Caco-2 (cell line): ENCODE results near the gene PLA2G4D. TPM values are rescaled to one million over a fixed set of nuclear protein-coding genes. Genes with fewer than 3 reads are reported as not detected.
A peak's percentile ranks its signal among the peaks of the same experiment; 100 is the strongest.

Source experiments
- BruUV-seq: library from RNA; stranded (reverse); fragments of 400-500 nt; replicated peaks from 2 replicates; lab custom pipeline; 2021; lab: Mats Ljungman, UMichigan
- CTCF ChIA-PET: fragments of 300-600 bp; sonication (Branson Sonifier 250); formaldehyde crosslinking; loops from one replicate; lab custom pipeline; 2022; ENCODE audit warnings: antibody characterized with exemption; lab: Charles Lee
- POLR2A ChIA-PET: fragments of 300-600 bp; sonication (Branson Sonifier 250); formaldehyde crosslinking; loops from one replicate; lab custom pipeline; 2022; ENCODE audit warnings: antibody characterized with exemption; lab: Charles Lee
- DNase-seq, 2 experiments: peaks; one replicate each; pipeline versions ENCODE4 v3.0.0 to v3.0.0-alpha.2; 2020 to 2022
- H3K27me3 ChIP-seq: replicated peaks from 2 replicates; pipeline ENCODE4 v1.6.0; 2011; ENCODE audit warnings: low read length; ENCODE audit not compliant: control insufficient read depth, insufficient read depth
- H3K36me3 ChIP-seq: 2 replicates; pipeline ENCODE4 v1.5.1; 2011; ENCODE audit warnings: low read length; ENCODE audit not compliant: control insufficient read depth, insufficient read depth
- H3K4me1 ChIP-seq: fragments of 250-450 bp; sonication (Bioruptor Pico); 2 replicates; pipeline ENCODE4 v1.5.1; 2020; ENCODE audit warnings: mild to moderate bottlenecking
- H3K4me3 ChIP-seq: 2 replicates; pipeline ENCODE4 v1.5.1; 2011; ENCODE audit warnings: low read depth, mild to moderate bottlenecking, control low read depth, low read length
- H3K9me3 ChIP-seq: fragments of 250-450 bp; sonication (Bioruptor Pico); 2 replicates; pipeline ENCODE4 v1.5.1; 2020; ENCODE audit warnings: mild to moderate bottlenecking, moderate library complexity
- H3K27ac Mint-ChIP-seq: one replicate; pipeline ENCODE4 v1.8.0; 2022; ENCODE audit warnings: mixed read lengths; ENCODE audit not compliant: unreplicated experiment
- H3K27me3 Mint-ChIP-seq: one replicate; pipeline ENCODE4 v1.8.0; 2022; ENCODE audit warnings: mixed read lengths; ENCODE audit not compliant: insufficient read depth, unreplicated experiment
- H3K36me3 Mint-ChIP-seq: one replicate; pipeline ENCODE4 v1.8.0; 2022; ENCODE audit warnings: mild to moderate bottlenecking, mixed read lengths; ENCODE audit not compliant: insufficient read depth, unreplicated experiment
- H3K4me1 Mint-ChIP-seq: one replicate; pipeline ENCODE4 v1.8.0; 2022; ENCODE audit warnings: low read depth, mixed read lengths; ENCODE audit not compliant: unreplicated experiment
- H3K4me3 Mint-ChIP-seq: one replicate; pipeline ENCODE4 v1.8.0; 2022; ENCODE audit warnings: mild to moderate bottlenecking, moderate library complexity, mixed read lengths; ENCODE audit not compliant: unreplicated experiment
- H3K9me3 Mint-ChIP-seq: one replicate; pipeline ENCODE4 v1.8.0; 2022; ENCODE audit warnings: mixed read lengths; ENCODE audit not compliant: unreplicated experiment
- intact Hi-C: fragments of 100-400 bp; cut with micrococcal nuclease; formaldehyde crosslinking; loops from one replicate; pipeline ENCODE4 v1.10.0; 2022; ENCODE audit not compliant: unreplicated experiment
- total RNA-seq: library from RNA; stranded (reverse); gene quantifications from 2 replicates; pipeline ENCODE4 v1.2.3, GENCODE V29; 2022
- TF ChIP-seq, protein P1 (sequence below), 2 experiments: fragments of 200-600 bp in 1 of 2; IDR thresholded peaks; 1 replicate in 1 of 2; 2 replicates in 1 of 2; pipeline versions ENCODE4 v1.5.1 to v1.8.0; 2011 to 2022; ENCODE audit warnings: antibody characterized with exemption in 1 of 2, control low read depth in 1 of 2, inconsistent platforms in 1 of 2, low read depth in 1 of 2, low read length in 1 of 2, mild to moderate bottlenecking in 1 of 2, moderate library complexity in 1 of 2; ENCODE audit not compliant: insufficient read depth in 1 of 2, severe bottlenecking in 1 of 2, unreplicated experiment in 1 of 2

The PLA2G4D gene
- total RNA-seq, 1 experiment from 2014 or later, result not detected

DNA sequence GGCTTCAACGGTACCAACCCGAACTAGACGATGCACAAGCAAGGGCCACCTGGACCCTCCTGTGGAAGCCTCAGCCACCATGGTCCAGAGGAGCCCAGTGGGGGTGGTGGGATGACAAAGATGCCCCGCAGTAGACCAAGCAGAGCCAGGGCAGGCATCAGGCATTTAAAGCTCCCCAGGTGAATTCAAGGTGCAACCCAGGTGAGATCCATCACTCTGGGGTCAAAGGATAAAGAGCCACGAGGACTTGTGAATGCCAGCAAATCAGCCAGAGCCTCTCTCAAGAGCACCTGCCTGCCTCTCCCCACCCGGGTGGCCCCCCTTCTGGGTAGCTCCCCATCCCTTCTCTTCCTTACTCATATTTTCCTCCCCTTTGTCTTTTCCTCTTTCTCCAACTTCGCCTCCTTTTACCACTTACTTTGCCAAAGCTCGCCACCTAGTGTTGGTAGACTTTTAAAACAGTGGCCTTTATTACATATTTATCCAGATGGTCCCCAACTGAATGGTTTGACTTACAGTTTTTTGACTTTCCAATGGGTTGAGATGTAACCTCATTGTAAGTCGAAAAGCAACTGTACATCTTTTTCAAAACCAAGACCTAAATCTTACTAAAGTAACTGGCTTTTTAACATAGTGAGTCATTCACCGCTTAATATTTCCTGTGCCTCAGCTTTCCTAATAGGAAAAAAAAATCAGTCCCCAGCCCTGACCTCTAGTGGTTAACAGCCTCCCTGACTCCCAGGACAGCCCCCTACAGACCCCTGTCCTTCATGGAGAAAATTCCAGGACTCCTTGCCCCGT is 43.3 kb upstream of the PLA2G4D start:
- Histone ChIP-seq H3K36me3 (no peaks in the 10 kb centered on the region), H3K4me1 (peaks cover 11% of the 10 kb centered on the region; the same call in 1 of the 2 replicates), H3K9me3 (peaks cover 20% of the 10 kb centered on the region), H3K4me3 (no peak overlapping the region), H3K27me3 (no peaks in the 10 kb centered on the region)
- intact Hi-C loops, result no loop called here
- Mint-ChIP-seq H3K27me3 (no peaks in the 10 kb centered on the region), H3K36me3 (peaks cover 4% of the 10 kb centered on the region), H3K27ac (no peak overlapping the region), H3K4me3 (no peak overlapping the region), H3K9me3 (peaks cover 29% of the 10 kb centered on the region), H3K4me1 (peaks cover 7% of the 10 kb centered on the region)
- POLR2A ChIA-PET, result no interaction called here
- DNase-seq, result peak; percentile 16 to 24
- BruUV-seq, result no TSS peak
- TF ChIP-seq, protein P1, sequence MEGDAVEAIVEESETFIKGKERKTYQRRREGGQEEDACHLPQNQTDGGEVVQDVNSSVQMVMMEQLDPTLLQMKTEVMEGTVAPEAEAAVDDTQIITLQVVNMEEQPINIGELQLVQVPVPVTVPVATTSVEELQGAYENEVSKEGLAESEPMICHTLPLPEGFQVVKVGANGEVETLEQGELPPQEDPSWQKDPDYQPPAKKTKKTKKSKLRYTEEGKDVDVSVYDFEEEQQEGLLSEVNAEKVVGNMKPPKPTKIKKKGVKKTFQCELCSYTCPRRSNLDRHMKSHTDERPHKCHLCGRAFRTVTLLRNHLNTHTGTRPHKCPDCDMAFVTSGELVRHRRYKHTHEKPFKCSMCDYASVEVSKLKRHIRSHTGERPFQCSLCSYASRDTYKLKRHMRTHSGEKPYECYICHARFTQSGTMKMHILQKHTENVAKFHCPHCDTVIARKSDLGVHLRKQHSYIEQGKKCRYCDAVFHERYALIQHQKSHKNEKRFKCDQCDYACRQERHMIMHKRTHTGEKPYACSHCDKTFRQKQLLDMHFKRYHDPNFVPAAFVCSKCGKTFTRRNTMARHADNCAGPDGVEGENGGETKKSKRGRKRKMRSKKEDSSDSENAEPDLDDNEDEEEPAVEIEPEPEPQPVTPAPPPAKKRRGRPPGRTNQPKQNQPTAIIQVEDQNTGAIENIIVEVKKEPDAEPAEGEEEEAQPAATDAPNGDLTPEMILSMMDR (IDR thresholded peaks at IDR 0.05; ENCODE audit: insufficient read depth in 1 of 2, low read depth in 1 of 2, low read length in 1 of 2, severe bottlenecking in 1 of 2, unreplicated experiment in 1 of 2), result peak in 1 of 2 experiments; percentile 18
- CTCF ChIA-PET, result interaction anchor here (0.7 to 1.1 kb wide), 2 partner anchors 19 to 53 kb away, joined by 4 read pairs; no protein-coding TSS in a partner anchor

DNA sequence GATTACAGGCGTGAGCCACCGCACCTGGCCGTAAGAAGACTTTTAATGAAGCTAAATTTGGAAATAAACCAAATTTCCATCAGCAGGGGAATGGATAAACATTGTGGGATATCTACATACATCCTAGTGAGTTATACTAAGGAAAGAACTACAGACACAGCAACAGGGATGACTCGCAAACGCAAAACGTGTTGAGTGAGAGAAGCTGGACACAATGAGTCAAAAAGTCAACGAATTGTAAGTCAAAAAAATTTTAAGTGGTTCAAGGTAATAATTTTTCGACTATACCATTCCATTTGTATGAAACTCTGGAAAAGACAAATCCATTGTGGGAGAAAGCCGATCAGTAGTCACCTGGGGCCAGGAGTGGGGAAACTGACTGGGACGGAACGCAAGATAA is 42.2 kb upstream of the PLA2G4D start:
- Mint-ChIP-seq H3K27ac (no peak overlapping the region), H3K4me3 (no peak overlapping the region), H3K9me3 (peaks cover 29% of the 10 kb centered on the region), H3K36me3 (peaks cover 4% of the 10 kb centered on the region), H3K27me3 (no peaks in the 10 kb centered on the region), H3K4me1 (peaks cover 7% of the 10 kb centered on the region)
- H3K36me3 ChIP-seq, result no peaks in the 10 kb centered on the region
- peaks cover 20% of the 10 kb centered on the region for H3K9me3 ChIP-seq
- ChIA-PET CTCF (no interaction called here), POLR2A (interaction anchor here (0.6 kb wide), 1 partner anchor 9 kb away, joined by 3 read pairs; no protein-coding TSS in a partner anchor)
- H3K27me3 ChIP-seq, result no peaks in the 10 kb centered on the region
- no TSS peak for BruUV-seq
- intact Hi-C loops, result no loop called here
- H3K4me1 ChIP-seq, result peaks cover 11% of the 10 kb centered on the region; the same call in 1 of the 2 replicates
- DNase-seq, result no peak
- TF ChIP-seq, protein P1 (IDR thresholded peaks at IDR 0.05; ENCODE audit: insufficient read depth in 1 of 2, low read depth in 1 of 2, low read length in 1 of 2, severe bottlenecking in 1 of 2, unreplicated experiment in 1 of 2), result no peak
- H3K4me3 ChIP-seq, result no peak overlapping the region

DNA sequence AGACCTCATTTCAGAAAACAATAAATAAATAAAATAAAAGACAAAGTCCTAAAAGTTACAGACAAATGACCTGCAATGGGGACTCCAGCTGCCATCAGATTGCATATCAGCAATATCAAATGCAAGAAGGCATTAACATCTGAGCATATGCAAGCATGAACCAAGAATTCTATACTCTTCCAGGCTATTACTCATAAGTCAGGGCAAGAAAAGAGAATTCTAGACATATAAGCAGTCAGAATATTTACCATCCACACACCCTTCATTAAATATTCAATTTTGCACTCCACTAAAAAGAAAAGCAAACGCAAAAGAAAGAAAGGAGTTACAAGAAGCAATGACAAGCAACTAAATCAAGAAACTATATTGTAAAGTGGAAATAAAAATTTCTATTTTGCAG is 41.0 kb upstream of the PLA2G4D start:
- H3K9me3 ChIP-seq, result peaks cover 20% of the 10 kb centered on the region
- no peak overlapping the region for H3K4me3 Mint-ChIP-seq
- POLR2A ChIA-PET, result no interaction called here
- BruUV-seq, result no TSS peak
- intact Hi-C loops, result loop anchor here (2.0 kb wide), 1 partner anchor 147 kb away; no protein-coding TSS in a partner anchor
- peaks cover 29% of the 10 kb centered on the region for H3K9me3 Mint-ChIP-seq
- no peak overlapping the region for H3K4me3 ChIP-seq
- TF ChIP-seq, protein P1 (IDR thresholded peaks at IDR 0.05; ENCODE audit: insufficient read depth in 1 of 2, low read depth in 1 of 2, low read length in 1 of 2, severe bottlenecking in 1 of 2, unreplicated experiment in 1 of 2), result no peak
- H3K27ac Mint-ChIP-seq, result no peak overlapping the region
- peaks cover 4% of the 10 kb centered on the region for H3K36me3 Mint-ChIP-seq
- H3K4me1 Mint-ChIP-seq, result peaks cover 7% of the 10 kb centered on the region
- no peaks in the 10 kb centered on the region for H3K27me3 Mint-ChIP-seq
- DNase-seq, result no peak
- no peaks in the 10 kb centered on the region for H3K36me3 ChIP-seq
- CTCF ChIA-PET, result no interaction called here
- H3K4me1 ChIP-seq, result peaks cover 11% of the 10 kb centered on the region; the same call in 1 of the 2 replicates
- H3K27me3 ChIP-seq, result no peaks in the 10 kb centered on the region
